HG03520 (cell line): ENCODE measurements around the gene SSR3.

Experiments used
- ATAC-seq: cut with Tn5 transposase; IDR thresholded peaks from one replicate; pipeline ENCODE4 v1.9.1; 2021; ENCODE audit warnings: mild to moderate bottlenecking, moderate library complexity; ENCODE audit not compliant: unreplicated experiment

Gene SSR3

DNA sequence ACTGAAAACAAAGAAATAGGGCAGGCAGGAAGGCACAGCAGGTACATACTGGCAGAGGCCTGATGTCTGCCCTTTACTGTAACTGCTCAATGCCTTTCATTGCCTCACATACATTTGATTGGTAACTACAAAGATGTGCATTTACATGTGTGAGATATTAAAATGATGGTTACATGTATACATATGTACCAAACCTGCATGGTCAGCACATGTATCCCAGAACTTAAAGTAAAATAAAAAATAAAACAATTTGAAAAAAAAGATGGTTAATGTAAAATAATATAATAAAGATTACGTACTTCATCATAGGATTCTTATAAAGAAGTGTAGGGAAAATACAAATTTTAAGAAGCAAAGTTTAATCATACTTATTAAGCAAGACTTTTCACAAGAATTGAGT, 15.1 kb downstream of the SSR3 start:
- no peak for ATAC-seq

DNA sequence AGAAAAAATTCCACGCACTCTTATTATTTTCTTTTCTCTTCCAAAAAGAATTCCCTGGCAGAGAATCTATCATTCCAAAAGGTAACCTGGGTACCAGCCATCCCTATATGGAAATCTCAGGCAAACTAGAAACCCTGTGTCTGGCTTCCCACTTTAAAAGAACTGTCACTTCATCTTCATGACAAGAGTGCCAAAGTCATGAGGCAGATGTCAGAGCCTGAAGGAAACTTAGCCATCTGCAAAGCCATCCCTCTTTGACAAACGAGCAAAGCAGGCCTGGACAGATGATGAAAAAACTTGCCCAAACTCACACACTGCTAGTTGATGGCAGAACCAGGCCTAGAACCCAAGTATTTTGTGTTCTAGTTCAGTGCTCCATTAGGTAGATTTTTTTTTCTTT, 15.9 kb downstream of the SSR3 start:
- no peak for ATAC-seq

DNA sequence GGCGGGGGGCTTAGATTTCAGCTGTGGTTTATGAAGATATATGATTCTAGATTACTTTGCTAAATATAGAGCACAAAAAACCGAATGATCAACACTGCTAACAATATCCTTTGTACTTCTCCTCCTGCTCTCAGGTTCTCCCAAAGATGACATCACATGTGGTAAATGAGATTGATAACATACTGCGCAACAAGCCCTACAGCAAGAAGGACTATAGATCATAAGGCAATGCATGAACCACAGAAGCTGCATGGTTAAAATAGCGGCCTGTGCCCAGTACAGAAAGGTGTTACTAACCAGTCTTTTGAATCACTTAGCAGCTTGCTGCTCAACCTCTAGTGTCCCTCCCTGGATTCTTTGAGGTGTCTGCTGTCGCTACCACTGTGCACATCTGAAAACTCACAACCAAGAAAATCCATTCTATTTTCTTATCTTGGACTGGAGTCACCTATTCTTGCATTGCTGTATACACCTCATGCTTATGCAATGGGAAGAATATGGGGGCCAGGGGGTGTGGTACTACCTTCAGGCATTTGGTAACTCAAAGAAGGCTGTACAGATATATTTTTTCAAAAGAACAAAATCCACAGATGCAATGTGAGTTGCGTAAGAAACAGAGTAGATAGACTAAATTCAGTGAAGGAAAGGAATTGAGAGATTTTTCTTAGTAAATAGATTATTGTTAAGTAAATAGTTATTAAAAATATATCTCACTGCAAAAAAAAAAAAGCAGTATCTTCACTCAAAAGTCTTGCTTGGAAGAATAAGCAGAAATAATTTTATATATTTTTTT, 18.2 kb downstream of the SSR3 start:
- ATAC-seq, result no peak

DNA sequence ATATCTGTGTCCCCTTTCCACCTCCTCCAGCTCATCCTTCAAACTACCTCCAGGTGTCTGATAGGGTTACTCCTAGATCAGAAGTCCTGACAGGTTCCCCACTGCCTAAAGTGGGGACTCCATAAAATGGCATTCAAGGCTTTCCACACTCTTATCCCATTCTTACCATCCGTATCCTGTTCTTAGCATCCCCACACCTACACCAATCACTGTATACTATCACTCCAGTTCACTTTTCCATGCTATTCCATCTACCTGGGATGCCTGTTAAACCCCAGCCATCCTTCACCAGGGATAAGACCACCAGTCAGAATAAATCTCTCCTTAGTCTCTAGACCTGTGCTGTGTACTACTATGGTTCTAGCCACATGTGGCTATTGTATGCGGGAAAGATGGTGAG, 19.1 kb downstream of the SSR3 start:
- no peak for ATAC-seq

DNA sequence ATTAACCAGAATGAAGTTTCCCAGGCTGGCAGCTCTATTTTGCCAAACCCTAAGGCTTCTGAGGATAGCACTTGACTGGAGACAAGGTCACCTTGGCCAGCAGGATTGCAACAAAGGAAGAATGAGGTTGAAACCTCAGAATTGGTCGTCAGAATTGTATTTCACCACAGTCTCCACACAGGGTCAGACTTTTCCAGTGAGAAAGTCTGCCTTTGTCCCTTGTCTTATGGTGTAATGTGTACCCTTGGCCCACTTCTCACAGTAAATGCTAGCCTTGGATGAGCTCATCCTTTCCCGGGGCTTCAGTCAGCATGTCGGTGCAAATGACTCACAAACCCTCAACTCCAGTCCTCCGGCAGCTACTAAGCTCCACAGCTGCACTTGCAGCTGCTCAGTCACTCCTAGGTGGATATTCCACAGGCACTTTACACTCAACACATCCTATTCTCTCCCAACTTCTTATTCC, 19.7 kb downstream of the SSR3 start:
- no peak for ATAC-seq

DNA sequence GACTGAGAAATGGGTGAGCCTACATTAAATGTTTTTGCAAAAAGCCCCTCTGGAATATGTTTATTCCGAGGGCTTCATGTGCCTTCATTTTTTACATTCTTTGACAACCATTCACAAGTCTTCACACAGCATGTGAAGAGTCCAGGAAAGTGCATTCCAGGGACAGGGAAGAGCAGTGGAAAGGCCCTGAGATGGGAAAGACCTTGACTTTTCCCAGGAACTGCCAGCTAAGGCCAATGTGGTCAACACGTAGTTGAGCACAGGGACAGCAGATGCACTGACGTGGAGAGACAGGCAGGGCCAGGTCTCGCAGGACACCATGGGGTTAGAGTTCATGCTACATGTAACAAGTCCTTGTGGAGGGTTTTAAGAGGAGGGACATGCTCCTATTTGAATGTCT, 21.7 kb downstream of the SSR3 start:
- no peak for ATAC-seq

DNA sequence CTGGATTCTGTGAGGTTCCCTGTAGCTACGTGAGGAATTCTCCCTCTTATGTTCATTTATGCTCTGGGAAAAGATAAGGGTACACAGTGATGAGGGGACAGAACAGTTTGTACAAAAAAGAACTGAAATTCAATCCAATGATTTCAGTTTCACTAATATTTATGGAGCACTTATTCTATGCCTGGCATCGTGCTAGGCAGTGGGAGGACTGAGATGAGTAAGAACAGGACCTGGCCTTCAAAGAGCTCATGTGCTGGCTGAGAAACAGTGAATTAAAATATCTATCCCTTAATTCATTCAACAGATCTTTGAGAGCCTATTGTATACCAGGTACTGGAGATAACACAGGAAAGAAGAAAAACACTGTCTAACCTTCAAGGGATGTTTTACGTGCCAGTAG, 22.2 kb downstream of the SSR3 start:
- no peak for ATAC-seq

DNA sequence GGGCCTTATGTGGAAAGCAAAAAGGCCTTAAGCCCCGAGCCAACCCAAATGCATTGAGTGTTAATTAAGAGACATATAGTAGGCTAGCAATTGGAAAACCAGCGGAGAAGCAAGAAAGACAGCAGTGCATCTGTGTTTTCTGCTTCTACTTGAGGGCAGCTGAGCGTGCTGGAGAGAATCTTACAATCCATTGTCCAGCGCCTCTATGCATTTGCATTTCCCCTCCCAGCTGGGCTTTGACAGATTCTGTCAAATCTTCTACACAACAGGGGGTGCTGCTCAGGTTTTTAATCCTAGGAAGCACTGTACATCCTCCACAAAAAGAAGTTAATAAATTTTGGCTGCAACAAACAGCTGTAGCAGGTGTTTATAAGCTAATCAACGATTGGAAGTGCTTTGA, 23.9 kb downstream of the SSR3 start:
- ATAC-seq, result no peak

DNA sequence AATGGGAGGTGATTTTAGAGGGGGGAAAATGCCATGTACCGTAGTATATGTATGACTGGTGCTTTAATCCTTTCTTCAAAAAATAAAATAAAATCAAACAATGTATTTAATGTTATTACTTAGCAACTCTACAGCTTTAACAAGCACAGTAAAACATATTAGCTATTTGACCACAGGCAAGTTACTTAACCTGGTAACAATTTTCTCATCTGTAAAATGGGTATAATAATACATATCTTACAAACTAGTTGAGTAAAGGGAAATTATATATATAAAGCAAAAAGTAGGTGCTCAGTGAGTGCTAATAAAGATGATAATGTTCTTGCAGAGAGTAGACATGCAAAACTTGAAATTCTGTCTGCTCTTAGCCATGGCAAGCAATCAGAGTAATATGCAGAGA, 27.9 kb downstream of the SSR3 start:
- ATAC-seq, result no peak

DNA sequence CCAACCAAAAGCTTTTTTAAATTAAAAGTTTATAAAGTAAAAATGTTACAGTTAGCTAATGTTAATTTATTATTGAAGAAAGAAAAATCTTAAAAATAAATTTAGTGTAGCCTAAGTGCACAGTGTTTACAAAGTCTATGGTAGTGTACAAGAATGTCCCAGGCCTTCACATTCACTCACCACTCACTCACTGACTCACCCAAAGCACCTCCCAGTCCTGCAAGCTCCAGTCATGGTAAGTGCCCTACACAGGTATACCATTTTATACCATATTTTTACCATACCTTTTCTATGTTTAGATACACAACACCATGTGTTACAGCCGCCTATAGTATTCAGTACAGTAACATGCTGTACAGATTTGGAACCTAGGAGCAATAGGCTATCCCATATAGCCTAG, 29.1 kb downstream of the SSR3 start:
- no peak for ATAC-seq

DNA sequence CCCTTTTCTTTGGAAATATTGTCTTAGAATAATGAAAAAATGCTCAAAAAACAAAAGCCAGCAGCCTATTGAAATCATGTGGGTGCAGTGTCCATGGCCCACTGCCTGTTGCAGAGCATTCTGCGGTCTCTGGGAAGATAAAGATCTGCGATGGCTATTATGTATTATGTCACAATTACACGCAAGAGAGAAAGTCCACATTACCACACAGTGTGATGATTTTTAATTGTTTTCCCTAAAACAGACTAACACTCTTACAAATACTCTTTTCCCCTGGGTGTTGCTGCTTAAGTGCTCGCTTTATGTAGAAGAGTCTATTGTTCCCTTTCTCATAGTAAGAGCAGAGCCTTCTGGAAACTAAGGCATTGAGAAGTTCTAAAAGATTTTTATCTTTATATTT, 32.2 kb downstream of the SSR3 start:
- no peak for ATAC-seq

DNA sequence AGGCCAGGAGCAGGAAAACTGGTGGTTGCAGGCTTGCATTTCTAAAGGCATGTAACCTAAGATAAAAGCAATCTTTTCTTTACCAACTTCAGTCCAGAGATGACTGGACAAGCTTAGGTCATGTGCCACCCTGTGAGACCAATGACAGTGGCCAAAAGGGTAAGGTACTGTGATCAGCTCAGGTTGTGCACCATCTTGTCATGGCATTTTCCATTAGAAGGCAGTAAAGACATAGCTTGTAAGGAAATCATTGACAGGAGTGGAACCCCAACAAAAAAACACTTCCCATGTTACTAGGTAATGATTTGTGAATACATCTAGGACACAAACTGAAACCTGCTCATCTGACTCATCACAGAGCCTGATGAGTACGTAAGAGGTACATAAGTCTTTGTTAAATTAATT, 35.2 kb downstream of the SSR3 start:
- peak; percentile 83 for ATAC-seq

DNA sequence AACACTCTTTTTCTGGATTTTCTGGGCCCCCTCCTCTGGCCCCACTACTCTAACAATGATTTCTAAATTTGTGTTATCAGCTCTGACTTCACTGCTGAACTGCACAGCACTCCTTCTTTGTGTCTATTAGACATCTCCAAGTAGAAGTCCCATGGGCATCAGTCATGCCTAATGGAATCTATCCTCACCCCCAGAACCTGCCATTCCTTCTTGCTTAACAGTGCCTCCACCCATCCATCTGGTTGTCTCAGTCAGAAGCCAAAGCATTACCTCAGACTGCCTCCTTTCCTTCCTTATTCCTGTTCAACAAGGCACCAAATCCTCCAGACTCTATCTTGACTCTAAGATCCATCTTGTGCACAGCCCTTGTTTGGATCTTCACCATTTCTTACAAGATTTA, 36.2 kb downstream of the SSR3 start:
- no peak for ATAC-seq

DNA sequence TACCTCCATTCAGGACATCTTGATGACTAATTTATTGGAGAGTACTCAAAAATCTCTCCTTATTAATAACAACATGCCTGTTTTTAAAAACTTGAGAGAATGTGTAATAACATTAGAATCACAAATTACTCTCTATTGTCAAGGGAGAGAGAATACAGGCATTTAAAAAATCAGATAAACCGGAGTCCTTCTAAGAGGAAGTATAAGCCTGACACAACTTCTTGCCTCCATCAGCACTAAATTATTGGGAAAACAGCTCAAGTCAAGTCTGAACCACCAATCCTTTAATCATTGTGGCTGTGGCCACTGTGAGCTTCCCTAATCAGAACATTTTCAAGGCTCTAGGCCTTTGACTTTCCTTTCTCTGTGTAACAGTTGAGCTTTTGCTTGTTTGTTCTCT, 38.0 kb downstream of the SSR3 start:
- ATAC-seq, result no peak

DNA sequence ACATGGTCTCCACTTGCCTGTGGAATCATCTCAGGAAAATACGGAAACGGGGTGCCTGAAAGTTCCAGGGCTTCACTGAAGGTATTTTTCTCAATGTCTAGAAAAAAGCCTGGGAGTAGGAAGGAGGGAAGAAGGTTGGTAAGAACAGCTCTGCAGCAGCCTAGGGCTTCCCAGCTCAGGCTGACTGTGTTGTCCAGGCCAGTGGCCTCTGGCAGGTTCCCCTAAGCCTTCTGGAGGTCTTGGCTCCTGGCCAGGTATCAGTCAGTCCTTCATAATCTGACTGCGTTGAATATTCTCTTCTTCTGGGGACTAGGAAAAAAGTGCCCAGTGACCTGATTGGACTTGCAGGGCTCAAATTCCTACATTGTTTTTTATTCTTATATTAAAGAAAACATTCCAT, 38.6 kb downstream of the SSR3 start:
- ATAC-seq, result no peak

DNA sequence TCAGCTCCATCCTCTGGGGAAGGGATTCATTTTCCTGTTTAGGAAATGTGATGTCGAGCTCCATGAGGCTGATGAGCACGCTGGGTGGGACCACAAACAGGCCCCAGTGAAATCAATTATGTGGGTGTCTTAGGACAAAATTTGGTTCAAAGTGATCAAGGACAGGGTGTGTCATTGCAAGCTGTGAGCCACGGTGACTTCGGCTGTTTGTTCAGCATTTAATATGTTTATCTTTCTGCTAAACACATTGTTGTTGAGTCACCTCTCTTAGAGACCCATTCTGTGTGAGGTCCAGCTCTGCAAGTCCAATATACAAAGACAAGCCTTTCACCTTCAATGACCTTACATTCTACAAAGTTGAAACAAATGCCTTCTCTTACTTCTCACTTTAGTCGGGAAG, 41.3 kb downstream of the SSR3 start:
- ATAC-seq, result no peak

DNA sequence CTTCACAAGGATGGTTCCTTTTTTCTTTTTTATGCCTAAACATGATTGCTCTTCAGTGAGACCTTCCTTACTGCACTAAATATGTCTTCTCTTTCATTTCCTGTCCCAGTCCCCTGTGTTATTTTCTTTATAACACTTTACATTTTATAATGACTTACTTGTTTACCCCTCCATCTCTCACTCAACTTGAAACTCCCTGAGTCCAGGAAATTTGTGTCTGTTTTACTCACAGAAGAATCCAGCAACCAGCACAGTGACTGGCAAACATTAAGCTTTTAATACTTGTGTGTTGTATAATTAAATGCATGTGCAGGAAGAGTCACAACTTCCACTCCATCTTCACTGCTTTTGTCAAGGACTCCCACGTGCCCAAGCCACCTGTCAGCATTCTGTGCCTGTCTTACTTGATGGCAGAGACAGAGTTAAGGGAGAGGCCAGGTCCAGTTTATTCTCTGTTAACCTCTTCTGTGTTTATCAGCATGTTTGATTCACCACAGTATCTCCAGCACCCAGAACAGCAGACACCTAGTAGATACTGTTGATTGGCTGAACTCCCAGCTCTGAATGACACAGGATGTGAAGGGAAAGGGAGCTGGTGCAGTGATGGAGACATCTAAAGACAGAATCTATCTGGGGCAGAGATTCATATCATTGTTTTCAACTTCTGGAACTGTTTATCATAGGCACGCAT, 42.8 kb downstream of the SSR3 start:
- ATAC-seq, result no peak

DNA sequence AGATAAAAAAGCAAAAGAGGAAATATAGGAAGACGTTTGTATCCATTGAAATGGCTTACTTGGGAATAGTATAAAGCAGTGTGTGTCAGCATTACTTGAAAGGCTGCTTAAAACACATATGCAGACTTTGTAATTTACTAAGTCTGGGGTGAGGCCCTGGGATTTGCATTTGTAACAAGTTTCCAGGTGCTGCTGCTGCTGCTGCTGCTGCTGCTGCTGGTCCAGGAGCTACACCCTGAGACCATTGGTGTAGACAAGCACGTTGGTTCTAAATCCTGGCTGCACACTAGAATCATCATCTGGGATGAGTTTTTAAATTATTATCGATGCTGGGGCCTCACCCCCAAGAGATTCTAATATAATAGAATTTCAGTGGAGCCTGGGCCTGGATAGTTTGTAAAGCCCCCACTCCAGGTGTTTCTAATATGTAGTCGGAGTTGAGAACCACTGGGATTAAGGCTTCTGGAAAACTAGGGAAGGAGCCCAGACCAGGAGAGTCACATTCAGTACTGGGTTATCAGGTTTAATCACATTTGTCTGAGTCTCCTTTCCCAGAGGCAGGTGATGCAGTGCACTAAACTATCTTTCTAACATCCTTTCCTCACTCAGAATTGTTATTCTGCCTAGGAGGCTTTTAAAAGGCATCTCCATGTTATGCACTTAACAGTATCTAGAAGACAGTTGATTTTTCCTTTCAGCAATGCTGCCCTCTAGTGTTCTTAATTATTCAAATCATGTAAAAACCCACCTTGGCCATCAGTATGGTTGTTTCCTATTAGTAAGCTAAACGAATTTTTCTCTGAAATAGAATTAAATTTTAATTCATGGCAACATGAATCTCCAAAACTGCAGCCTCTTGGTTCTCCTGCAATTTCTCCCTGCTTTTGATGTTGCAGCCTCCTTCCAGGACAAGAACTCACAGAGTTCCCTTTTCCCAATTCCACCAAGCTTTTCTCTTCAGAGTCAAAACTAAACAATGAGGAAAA, 45.4 kb downstream of the SSR3 start:
- ATAC-seq, result peak; percentile 58

DNA sequence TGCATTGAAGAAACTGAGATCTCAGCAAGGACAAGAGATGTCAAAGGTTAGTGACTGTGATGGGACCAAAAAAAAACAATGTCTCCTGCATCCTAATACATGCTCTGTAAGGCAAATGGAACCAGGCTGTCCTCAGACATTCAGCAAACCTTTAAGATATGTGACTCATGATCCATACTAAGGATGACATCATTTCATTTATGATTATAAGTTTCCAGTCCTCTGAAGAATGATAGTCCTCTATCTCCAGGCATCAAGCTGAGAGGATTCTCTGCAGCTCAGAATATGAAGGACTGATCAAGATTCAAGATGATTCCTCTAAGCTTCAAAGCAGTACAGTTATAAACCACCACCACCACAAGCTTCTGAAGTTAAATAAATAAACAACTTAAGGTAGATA, 47.6 kb downstream of the SSR3 start:
- no peak for ATAC-seq

DNA sequence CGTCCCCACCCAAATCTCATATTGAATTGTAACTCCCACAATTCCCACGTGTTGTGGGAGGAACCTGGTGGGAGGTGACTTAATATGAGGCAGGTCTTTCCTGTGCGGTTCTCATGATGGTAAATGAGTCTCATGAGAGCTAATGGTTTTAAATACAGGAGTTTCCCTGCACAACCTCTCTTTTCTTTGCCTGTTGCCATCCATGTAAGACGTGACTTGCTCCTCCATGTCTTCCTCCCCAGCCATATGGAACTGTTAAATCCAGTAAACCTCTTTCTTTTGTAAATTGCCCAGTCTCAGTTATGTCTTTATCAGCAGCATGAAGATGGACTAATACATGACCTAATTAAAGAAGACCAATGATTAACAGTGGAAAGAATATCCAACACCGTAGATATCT, 56.6 kb downstream of the SSR3 start:
- no peak for ATAC-seq

DNA sequence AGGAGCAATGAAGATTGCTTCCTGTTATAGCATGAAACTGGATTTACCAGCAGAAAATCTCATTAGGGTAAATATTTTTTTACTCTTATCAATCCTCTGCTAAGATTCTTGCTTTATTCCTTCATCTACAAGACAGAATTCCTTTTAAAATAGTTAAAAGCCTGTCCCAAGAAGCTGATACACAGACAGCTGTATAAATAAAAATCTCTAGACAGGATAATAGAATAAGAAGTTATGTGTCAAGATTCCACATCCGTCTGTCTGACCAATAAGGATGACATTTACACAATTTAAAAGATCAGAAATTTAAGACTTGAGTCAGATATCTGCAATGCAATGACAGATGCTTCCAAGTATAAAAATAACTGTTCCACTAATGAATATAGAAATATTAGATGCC, 57.6 kb downstream of the SSR3 start:
- no peak for ATAC-seq
